ENCODE results near the gene ATG4C.

- TF ChIP-seq CTCF (IDR thresholded peaks at IDR 0.05) (no peak), POLR2AphosphoS5 (IDR thresholded peaks at IDR 0.05; ENCODE audit: low read depth, low read length) (no peak), REST (IDR thresholded peaks at IDR 0.05; ENCODE audit: insufficient read depth in 1 of 2, low read depth in 2 of 2, low read length in 1 of 2) (no peak)
Observed at GRCh38 chr1:62836856-62837540, 53.1 kb downstream of the ATG4C start.

Measured in Panc1 (cell line).